WTC11 (cell line): ENCODE measurements around the gene LHFPL6.

Experiments
- CTCF ChIP-seq: fragments of 200-600 bp; IDR thresholded peaks from 2 replicates; pipeline ENCODE4 v1.8.0; 2022; ENCODE audit warnings: antibody characterized with exemption
- FOXK1 ChIP-seq: sonication (generic); formaldehyde crosslinking; IDR thresholded peaks from 2 replicates; pipeline ENCODE4 v1.8.0; 2022; ENCODE audit warnings: mild to moderate bottlenecking, moderate library complexity, missing genetic modification reagents
- FOXP1 ChIP-seq: sonication (generic); formaldehyde crosslinking; IDR thresholded peaks from 2 replicates; pipeline ENCODE4 v1.8.0; 2022; ENCODE audit warnings: missing genetic modification reagents, mild to moderate bottlenecking, moderate library complexity, borderline replicate concordance
- PRRX2 ChIP-seq: fragments of 250-450 bp; sonication (Bioruptor Pico); IDR thresholded peaks from 2 replicates; pipeline ENCODE4 v1.8.0; 2021; ENCODE audit warnings: mild to moderate bottlenecking
- SMAD3 ChIP-seq: sonication (generic); formaldehyde crosslinking; IDR thresholded peaks from 2 replicates; pipeline ENCODE4 v1.8.0; 2022; ENCODE audit warnings: missing genetic modification reagents, mild to moderate bottlenecking, borderline replicate concordance
- TEAD4 ChIP-seq: sonication (generic); formaldehyde crosslinking; IDR thresholded peaks from 2 replicates; pipeline ENCODE4 v1.8.0; 2022; ENCODE audit warnings: mild to moderate bottlenecking, missing genetic modification reagents
- ZBTB43 ChIP-seq: sonication (generic); formaldehyde crosslinking; IDR thresholded peaks from 2 replicates; pipeline ENCODE4 v1.8.1; 2023; ENCODE audit warnings: mild to moderate bottlenecking, missing genetic modification reagents
- TF ChIP-seq, protein P1 (sequence below): sonication (generic); formaldehyde crosslinking; IDR thresholded peaks from 2 replicates; pipeline ENCODE4 v1.8.0; 2023; ENCODE audit warnings: missing genetic modification reagents

DNA sequence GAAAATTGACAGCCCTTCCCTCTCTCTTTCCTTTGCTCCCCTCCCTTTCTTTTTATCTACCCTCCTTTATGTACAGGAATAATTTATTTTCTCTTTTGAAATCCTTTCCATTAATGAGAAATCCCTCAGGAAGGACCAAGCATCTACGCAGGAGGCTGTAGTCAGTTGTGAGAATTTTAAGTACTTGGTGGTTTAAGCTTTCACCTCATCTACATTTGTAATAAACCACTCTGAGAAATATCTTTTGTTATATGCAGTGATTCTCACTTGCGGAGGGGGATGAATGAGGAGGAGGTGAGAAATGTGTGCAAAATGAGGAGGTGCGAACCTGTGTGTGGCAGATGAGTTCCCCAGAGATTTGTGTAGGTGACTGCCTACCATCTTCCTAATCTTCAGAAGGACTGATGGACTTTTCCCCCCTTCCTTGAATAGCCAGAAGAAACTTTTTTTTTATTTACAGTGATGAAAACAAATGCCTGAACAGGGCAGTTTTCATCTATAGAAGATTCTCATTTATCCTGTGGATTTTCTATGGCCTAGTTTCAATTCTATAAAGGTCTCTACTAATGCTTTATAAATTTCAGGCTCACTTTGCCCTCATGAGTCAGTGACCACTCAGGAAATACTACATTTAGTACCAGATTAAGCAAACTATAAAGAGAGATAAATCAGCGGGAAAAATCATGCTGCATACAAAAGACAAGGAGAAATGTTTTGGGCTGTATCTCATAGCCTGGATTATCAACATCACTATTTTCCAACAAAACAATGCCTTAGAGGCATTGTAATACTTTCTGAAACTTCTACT, 118.3 kb downstream of the LHFPL6 start:
- TF ChIP-seq CTCF (no peak), SMAD3 (CRISPR knock-in tag) (no peak), PRRX2 (CRISPR knock-in tag) (no peak), ZBTB43 (CRISPR knock-in tag) (no peak), FOXP1 (CRISPR knock-in tag) (no peak), TEAD4 (no peak), FOXK1 (CRISPR knock-in tag) (no peak)
- TF ChIP-seq, protein P1, sequence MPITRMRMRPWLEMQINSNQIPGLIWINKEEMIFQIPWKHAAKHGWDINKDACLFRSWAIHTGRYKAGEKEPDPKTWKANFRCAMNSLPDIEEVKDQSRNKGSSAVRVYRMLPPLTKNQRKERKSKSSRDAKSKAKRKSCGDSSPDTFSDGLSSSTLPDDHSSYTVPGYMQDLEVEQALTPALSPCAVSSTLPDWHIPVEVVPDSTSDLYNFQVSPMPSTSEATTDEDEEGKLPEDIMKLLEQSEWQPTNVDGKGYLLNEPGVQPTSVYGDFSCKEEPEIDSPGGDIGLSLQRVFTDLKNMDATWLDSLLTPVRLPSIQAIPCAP (CRISPR knock-in tag) = no peak
